Measurements from ENCODE around the gene SLC35G6.
"Not testable (repeated sequence)": the region's sequence is repeated elsewhere in the genome, so short reads cannot be mapped to it uniquely, and the experiment has no call there.

The SLC35G6 gene

GRCh38 chr17:7460850-7461660 is 20.2 kb upstream of the SLC35G6 start:
- DNase-seq (ENCODE audit: low read depth in 1 of 2, low spot score in 1 of 2), result no peak

GRCh38 chr17:7462474-7463371 is 18.5 kb upstream of the SLC35G6 start:
- DNase-seq (ENCODE audit: low read depth in 1 of 2, low spot score in 1 of 2), result no peak

DNA sequence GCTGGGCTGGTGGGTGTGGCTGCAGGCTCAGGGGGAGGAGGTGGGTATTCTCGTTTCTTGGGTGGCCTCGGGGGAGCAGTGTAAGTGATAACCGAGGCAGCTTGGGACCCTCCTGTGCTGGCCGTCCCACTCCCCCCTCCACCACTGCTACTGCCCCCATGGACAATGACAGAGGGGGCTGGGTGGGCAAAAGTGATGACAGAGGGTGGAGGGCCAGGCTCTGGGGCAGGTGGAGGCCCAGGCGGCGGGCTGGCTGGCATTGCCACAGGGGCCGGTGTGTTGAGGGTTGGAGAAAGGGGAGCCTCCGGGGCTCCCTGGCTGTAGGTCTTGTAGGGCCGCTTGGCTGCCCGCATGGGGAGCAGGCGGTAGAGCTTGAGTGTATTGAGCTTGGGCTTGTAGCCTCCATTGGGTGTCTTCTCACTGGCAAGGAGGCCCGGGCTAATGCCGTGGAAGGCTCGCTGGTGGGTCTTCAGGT is 17.8 kb upstream of the SLC35G6 start:
- no peak for DNase-seq (ENCODE audit: low read depth in 1 of 2, low spot score in 1 of 2)

DNA sequence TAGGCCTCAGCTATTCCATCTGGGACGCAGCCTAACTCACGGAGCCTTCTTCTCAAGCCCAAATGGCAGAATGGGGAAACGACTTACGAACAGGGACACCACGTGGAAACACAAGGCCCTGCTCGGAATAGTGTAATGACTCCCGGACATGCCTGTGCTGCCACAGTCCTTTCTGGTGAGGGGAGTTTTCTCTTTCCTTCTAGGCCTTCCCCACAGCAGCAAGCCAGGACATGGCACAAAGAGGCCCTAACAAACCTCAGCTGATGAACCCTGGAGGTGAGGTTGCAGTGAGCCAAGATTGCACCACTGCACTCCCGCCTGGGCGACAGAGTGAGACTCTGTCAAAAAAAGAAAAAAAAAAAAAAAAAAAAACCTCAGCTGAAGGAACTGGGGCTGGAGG is 17.2 kb upstream of the SLC35G6 start:
- DNase-seq (ENCODE audit: low read depth in 1 of 2, low spot score in 1 of 2), result no peak

GRCh38 chr17:7465597-7466275 is 15.5 kb upstream of the SLC35G6 start:
- DNase-seq (ENCODE audit: low read depth in 1 of 2, low spot score in 1 of 2), result no peak

- DNase-seq (ENCODE audit: low read depth in 1 of 2, low spot score in 1 of 2), result no peak
Measured at GRCh38 chr17:7466318-7466638, 15.0 kb upstream of the SLC35G6 start.

GRCh38 chr17:7466639-7467341 is 14.5 kb upstream of the SLC35G6 start:
- DNase-seq (ENCODE audit: low read depth in 1 of 2, low spot score in 1 of 2), result no peak

DNA sequence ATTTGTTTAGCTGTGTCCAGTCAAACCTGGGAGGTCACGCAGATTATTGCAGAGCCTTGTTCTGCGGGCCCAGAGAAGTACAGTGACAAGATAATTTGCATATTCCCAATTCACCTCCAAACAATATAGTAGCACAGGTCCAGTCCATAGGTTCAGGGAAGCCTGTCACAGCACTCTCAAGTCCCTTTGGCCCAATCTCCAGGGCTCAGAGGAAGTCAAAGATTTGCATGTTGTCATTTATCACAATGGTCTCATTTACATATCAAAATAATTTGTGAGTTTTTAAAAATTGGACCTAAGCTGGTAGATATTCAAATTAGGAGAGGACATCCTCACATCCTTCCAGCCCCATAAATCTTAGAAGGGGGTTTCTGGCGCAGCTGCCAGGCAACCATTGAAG is 13.7 kb upstream of the SLC35G6 start:
- no peak for DNase-seq (ENCODE audit: low read depth in 1 of 2, low spot score in 1 of 2)

DNA sequence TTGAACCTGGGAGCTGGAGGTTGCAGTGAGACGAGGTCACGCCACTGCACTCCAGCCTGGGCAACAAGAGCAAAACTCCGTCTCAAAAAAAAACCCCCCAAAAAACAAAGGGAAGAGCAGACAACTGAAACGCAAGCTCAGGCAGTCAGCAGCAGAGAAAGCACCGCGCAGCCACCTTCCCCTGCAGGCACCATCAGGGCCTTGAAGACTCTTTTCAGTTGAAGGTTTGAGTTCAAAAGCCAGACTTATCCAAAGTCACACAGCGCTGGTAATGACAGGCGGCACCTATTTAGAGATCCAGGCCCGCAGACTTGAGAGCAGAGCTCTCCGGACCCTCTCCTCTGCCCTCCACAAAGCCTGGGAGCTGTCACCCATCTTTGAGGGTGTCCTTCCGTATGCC is 13.0 kb upstream of the SLC35G6 start:
- DNase-seq (ENCODE audit: low read depth in 1 of 2, low spot score in 1 of 2), result no peak

DNA sequence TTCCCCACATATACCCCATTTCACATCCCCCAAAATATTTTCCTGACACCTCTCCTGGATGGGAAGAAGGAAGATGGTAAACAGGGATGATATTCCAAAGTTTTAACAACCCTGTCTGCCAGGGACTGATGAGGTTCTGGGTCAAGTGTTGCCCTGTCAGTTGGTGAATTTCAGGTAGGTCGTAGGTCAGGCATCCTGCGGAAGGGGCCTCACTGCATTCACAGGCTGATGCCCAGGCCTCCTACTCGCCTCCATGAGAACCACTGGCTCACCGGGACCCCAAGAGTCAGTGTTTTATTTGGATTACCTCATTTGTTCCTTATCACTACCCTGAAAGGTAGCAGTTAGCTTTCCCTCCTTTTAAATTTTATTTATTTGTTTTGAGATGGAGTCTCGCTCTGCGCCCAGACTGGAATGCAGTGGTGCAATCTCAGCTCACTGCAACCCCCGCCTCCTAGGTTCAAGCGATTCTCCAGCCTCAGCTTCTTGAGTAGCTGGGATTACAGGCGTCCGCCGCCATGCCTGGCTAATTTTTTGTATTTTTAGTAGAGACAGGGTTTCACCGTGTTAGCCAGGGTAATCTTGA is 12.3 kb upstream of the SLC35G6 start:
- DNase-seq (ENCODE audit: low read depth in 1 of 2, low spot score in 1 of 2), result no peak

- DNase-seq (ENCODE audit: low read depth in 1 of 2, low spot score in 1 of 2), result not testable (repeated sequence)
Measured at GRCh38 chr17:7469843-7470242, 11.4 kb upstream of the SLC35G6 start.

GRCh38 chr17:7470457-7470973 is 10.7 kb upstream of the SLC35G6 start:
- DNase-seq (ENCODE audit: low read depth in 1 of 2, low spot score in 1 of 2), result not testable (repeated sequence)

DNA sequence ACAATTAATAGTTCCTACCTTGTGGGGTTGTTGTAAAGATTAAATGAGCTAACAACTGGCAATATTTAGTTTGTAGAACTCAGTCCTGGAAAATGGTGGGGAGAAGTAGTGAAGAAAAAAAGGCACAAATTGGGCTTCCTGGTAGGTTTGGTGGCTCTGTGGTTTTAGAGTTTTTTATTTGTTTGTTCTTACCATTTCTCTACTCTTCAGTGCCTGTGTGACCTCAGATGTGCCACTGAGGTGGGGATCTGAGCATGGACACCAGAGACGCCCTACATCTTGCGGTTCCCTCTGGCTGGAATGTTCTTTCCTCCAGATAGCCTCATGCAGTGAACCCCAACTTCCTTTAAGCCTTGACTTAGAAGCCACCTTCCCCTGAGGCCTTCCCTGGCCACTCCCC is 9.5 kb upstream of the SLC35G6 start:
- no peak for DNase-seq (ENCODE audit: low read depth in 1 of 2, low spot score in 1 of 2)

GRCh38 chr17:7474767-7475166 is 6.5 kb upstream of the SLC35G6 start:
- not testable (repeated sequence) for DNase-seq (ENCODE audit: low read depth in 1 of 2, low spot score in 1 of 2)

DNA sequence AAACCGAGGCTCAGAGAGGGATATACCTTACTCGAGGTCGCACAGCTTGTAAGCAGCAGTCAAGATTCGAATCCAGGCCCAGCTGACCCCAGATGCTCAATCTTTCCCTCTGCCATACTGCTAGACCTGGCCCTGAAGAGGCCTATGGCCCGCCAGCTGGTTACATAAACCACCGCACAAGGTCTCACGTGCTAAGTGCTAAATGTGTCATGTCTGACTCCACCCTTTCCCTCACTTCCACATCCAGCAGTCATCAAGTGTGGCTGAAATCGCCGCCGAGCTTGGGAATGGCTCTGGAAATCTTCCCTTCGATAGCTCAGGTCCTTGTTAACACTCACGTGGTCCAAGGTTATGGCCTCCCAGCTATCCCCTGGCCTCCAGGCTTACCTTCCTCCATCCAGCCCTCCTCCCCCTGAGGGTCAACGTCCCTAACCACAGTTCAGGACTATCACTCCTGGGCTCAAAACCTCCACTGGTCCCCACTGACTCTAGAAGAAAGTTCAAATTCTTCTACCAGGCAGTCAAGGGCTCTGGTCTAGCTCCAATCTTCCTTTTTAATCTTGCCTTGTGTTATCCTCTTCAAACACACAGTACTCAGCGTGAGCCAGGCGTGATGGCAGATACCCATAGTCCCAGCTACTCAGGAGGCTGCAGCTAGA is 5.4 kb upstream of the SLC35G6 start:
- no peak for DNase-seq (ENCODE audit: low read depth in 1 of 2, low spot score in 1 of 2)

DNA sequence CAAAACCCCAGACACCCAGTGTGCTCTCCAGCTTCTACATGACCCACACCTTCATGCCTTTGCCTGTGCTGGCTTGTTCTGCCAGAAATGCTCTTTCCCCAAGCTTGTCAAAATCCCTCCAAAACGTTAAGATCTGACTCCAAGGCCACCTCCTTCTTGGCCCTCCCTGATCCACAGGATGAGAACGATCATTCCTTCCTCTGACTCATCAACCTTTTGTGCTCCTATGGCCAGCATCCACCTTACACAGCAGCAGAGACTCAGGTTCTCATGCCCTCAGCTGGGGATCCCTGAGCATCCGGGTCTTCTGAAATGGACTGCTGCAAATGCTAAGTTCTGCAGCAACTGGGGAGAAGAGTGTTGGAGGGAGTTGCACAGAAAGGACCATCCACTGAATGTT is 4.8 kb upstream of the SLC35G6 start:
- DNase-seq (ENCODE audit: low read depth in 1 of 2, low spot score in 1 of 2), result no peak

DNA sequence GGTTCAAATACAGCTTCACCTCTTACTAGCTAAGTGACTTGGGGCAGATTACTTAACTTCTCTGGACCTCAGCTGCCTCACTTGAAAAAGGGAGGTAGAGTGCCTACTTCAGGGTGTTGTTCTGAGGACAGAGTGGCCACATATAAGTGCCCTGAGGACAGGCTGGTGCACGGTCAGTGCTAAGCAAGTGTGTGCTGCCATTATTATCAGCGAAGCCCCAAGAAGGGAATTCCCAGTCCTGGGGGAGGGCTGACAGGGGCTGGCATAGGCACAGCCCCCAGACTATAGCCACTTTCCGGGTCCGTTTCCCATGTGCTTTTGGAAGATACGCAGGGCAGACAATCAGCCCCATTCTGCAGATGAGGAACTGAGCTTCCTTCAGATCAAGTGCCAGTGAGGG is 4.3 kb upstream of the SLC35G6 start:
- no peak for DNase-seq (ENCODE audit: low read depth in 1 of 2, low spot score in 1 of 2)

- DNase-seq (ENCODE audit: low read depth in 1 of 2, low spot score in 1 of 2), result no peak
Measured at GRCh38 chr17:7477392-7478275, 3.6 kb upstream of the SLC35G6 start.
